ENCODE data around the gene PLOD3. TPM values are rescaled to one million over a fixed set of nuclear protein-coding genes. Genes with fewer than 3 reads are reported as not detected.

The PLOD3 gene
- total RNA-seq, 1 experiment from 2014 or later = 74.5 TPM

DNA sequence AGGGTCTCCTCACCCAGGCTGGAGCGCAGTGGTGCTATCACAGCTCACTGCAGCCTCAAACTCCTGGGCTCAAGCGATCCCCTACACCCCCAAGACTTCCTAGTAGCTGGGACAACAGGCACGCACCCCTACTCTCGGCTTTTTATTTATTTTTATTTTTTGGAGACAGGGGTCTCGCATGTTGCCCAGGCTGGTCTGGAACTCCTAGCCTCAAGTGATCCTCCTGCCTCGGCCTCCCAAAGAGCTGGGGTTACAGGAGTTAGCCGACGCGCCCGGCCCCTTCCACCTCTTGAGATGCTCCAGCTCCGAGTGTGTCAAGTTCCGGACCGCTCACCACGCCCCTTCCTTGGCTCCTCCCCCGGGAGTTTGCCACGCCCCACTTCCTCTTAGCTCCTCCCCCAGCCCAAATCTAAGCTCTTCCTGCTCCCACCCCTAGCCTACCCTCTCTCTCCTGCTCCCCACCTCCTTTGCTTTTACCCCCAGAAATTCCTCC lies 43.6 kb downstream of the PLOD3 start:
- TF ChIP-seq, protein P1, sequence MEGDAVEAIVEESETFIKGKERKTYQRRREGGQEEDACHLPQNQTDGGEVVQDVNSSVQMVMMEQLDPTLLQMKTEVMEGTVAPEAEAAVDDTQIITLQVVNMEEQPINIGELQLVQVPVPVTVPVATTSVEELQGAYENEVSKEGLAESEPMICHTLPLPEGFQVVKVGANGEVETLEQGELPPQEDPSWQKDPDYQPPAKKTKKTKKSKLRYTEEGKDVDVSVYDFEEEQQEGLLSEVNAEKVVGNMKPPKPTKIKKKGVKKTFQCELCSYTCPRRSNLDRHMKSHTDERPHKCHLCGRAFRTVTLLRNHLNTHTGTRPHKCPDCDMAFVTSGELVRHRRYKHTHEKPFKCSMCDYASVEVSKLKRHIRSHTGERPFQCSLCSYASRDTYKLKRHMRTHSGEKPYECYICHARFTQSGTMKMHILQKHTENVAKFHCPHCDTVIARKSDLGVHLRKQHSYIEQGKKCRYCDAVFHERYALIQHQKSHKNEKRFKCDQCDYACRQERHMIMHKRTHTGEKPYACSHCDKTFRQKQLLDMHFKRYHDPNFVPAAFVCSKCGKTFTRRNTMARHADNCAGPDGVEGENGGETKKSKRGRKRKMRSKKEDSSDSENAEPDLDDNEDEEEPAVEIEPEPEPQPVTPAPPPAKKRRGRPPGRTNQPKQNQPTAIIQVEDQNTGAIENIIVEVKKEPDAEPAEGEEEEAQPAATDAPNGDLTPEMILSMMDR (conservative IDR thresholded peaks at IDR 0.05) = no peak
- Mint-ChIP-seq H3K4me3 (peak overlapping the region; percentile 48 to 82), H3K27me3 (ENCODE audit: low read depth) (peaks cover 100% of the 10 kb centered on the region), H3K9me3 (peaks cover 0 to 2% of the 10 kb centered on the region in 2 experiments; a peak in 2 of 5 replicates), H3K36me3 (ENCODE audit: insufficient read depth in 1 of 3, low read depth in 3 of 3) (no peaks in the 10 kb centered on the region), H3K27ac (no peak overlapping the region; a peak in 2 of 7 replicates), H3K4me1 (peaks cover 40 to 46% of the 10 kb centered on the region in 2 experiments)
- no peak overlapping the region for H2BK120ac ChIP-seq (ENCODE audit: low read depth, low read length, poor library complexity, severe bottlenecking)
- peaks cover 32% of the 10 kb centered on the region for H3K23me2 ChIP-seq (ENCODE audit: insufficient read length, low read depth, low read length, poor library complexity, severe bottlenecking)
- H3K23ac ChIP-seq (ENCODE audit: insufficient read length, low read depth, low read length) = no peak overlapping the region
- H2AK5ac ChIP-seq (ENCODE audit: insufficient read length, low read length) = no peak overlapping the region
- no peak overlapping the region for H3K9ac ChIP-seq (ENCODE audit: extremely low read depth, insufficient read length, low read length)
- peaks cover 73% of the 10 kb centered on the region for H3K27me3 ChIP-seq (ENCODE audit: insufficient read depth, low read length)
- H4K91ac ChIP-seq (ENCODE audit: insufficient read length, low read depth, low read length) = no peak overlapping the region
- H4K5ac ChIP-seq (ENCODE audit: insufficient read length, low read depth, low read length) = no peak overlapping the region
- no peak overlapping the region for H3K56ac ChIP-seq (ENCODE audit: insufficient read length, low read depth, low read length)
- no peaks in the 10 kb centered on the region for H3K79me1 ChIP-seq (ENCODE audit: insufficient read depth, low read depth, low read length, poor library complexity, severe bottlenecking)
- H3K14ac ChIP-seq (ENCODE audit: insufficient read depth, low read length) = no peak overlapping the region
- H2BK20ac ChIP-seq (ENCODE audit: low read depth, low read length, poor library complexity, severe bottlenecking) = no peak overlapping the region
- H3K9me3 ChIP-seq (ENCODE audit: control insufficient read depth, low read depth, low read length) = no peaks in the 10 kb centered on the region
- H3K4me2 ChIP-seq (ENCODE audit: insufficient read depth, insufficient read length, low read length) = peak overlapping the region; percentile 68
- H2BK5ac ChIP-seq (ENCODE audit: insufficient read length, low read length) = no peak overlapping the region
- peaks cover 7% of the 10 kb centered on the region; the same call in 1 of the 2 replicates for H3K4me1 ChIP-seq (ENCODE audit: insufficient read depth, low read length)
- no peak overlapping the region for H3K4ac ChIP-seq (ENCODE audit: low read depth, low read length)
- H2AFZ ChIP-seq (ENCODE audit: low read length) = no peak overlapping the region
- H3T11ph ChIP-seq (ENCODE audit: low read length) = no peak overlapping the region
- peak; percentile 90 for DNase-seq
- no peak overlapping the region for H3K27ac ChIP-seq (ENCODE audit: insufficient read length, low read depth, low read length)
- no peak overlapping the region for H2BK15ac ChIP-seq (ENCODE audit: low read depth, low read length)
- H2BK12ac ChIP-seq (ENCODE audit: insufficient read length, low read depth, low read length) = no peak overlapping the region
- H3K18ac ChIP-seq (ENCODE audit: insufficient read length, low read depth, low read length) = no peak overlapping the region
- H4K20me1 ChIP-seq (ENCODE audit: control insufficient read depth, insufficient read depth, insufficient read length) = no peaks in the 10 kb centered on the region
- H4K8ac ChIP-seq (replicated peaks; ENCODE audit: insufficient read length, low read depth, low read length) = no peak overlapping the region
- H3K79me2 ChIP-seq (ENCODE audit: insufficient read depth, low read length) = no peaks in the 10 kb centered on the region
- no CpG with 5 or more reads among the region's 16 CpGs for WGBS (ENCODE audit: extremely low coverage, insufficient read length, low lambda C conversion rate)

Data from H9 (cell line).